Measurements from ENCODE around the gene RPL18. TPM values are rescaled to one million over a fixed set of nuclear protein-coding genes. Genes with fewer than 3 reads are reported as not detected.

RPL18 gene
- total RNA-seq, 1 donor from 2014 or later = 2,225 TPM

GRCh38 chr19:48569814-48570213, 49.2 kb downstream of the RPL18 start:
- Histone ChIP-seq H3K9ac (ENCODE audit: low read depth in 1 of 3, low read length in 3 of 3) (no peak overlapping the region), H3K27ac (ENCODE audit: low read depth, low read length) (peak overlapping the region; percentile 55), H3K4me3 (ENCODE audit: low read length in 3 of 3) (no peak overlapping the region), H3K4me1 (ENCODE audit: control insufficient read depth in 3 of 3, insufficient read depth in 3 of 3, low read length in 3 of 3) (peaks cover 10 to 14% (median 13%) of the 10 kb centered on the region in 3 donors), H3K27me3 (ENCODE audit: control insufficient read depth in 3 of 3, insufficient read depth in 3 of 3, low read length in 3 of 3) (no peaks in the 10 kb centered on the region), H3K9me3 (ENCODE audit: control insufficient read depth in 3 of 3, low read length in 3 of 3) (no peaks in the 10 kb centered on the region), H3K36me3 (ENCODE audit: control insufficient read depth in 3 of 3, insufficient read depth in 3 of 3, low read length in 3 of 3) (no peaks in the 10 kb centered on the region)

GRCh38 chr19:48568345-48568886, 50.6 kb downstream of the RPL18 start:
- peak overlapping the region; percentile 40 to 56 (median 51) for H3K9ac ChIP-seq (ENCODE audit: low read depth in 1 of 3, low read length in 3 of 3)

More at GRCh38 chr19:48568345-48568886, 50.6 kb downstream of the RPL18 start:
- Histone ChIP-seq H3K4me3 (ENCODE audit: low read length in 3 of 3) (peak overlapping the region in 2 of 3 donors; percentile 48 to 49), H3K27me3 (ENCODE audit: control insufficient read depth in 3 of 3, insufficient read depth in 3 of 3, low read length in 3 of 3) (no peaks in the 10 kb centered on the region), H3K27ac (ENCODE audit: low read depth, low read length) (peak overlapping the region; percentile 86), H3K36me3 (ENCODE audit: control insufficient read depth in 3 of 3, insufficient read depth in 3 of 3, low read length in 3 of 3) (no peaks in the 10 kb centered on the region), H3K4me1 (ENCODE audit: control insufficient read depth in 3 of 3, insufficient read depth in 3 of 3, low read length in 3 of 3) (peaks cover 10 to 15% (median 13%) of the 10 kb centered on the region in 3 donors), H3K9me3 (ENCODE audit: control insufficient read depth in 3 of 3, low read length in 3 of 3) (no peaks in the 10 kb centered on the region)

Other genes with a start within 250 kb of the RPL18 start
- gene KDELR1, start 227.6 kb downstream of the RPL18 start, total RNA-seq = 47.5 TPM
- gene GRIN2D, start 225.5 kb downstream of the RPL18 start, total RNA-seq = under 0.01 TPM
- 8.4 TPM for gene GRWD1, start 173.2 kb downstream of the RPL18 start, total RNA-seq
- 1.0 TPM for gene KCNJ14, start 163.6 kb downstream of the RPL18 start, total RNA-seq
- 33.4 TPM for gene CYTH2, start 149.8 kb downstream of the RPL18 start, total RNA-seq
- gene LMTK3, start 107.3 kb downstream of the RPL18 start, total RNA-seq = not detected
- gene SULT2B1, start 67.0 kb downstream of the RPL18 start, total RNA-seq = not detected
- gene SPACA4, start 12.4 kb downstream of the RPL18 start, total RNA-seq = not detected
- 1.6 TPM for gene FAM83E, start 4.1 kb downstream of the RPL18 start, total RNA-seq
- 2.1 TPM for gene SPHK2, start 328 bp upstream of the RPL18 start, total RNA-seq
- 6.8 TPM for gene DBP, start 18.2 kb upstream of the RPL18 start, total RNA-seq
- gene CA11, start 27.0 kb upstream of the RPL18 start, total RNA-seq = 3.7 TPM
- under 0.01 TPM for gene NTN5, start 53.8 kb upstream of the RPL18 start, total RNA-seq
- gene FUT2, start 76.8 kb upstream of the RPL18 start, total RNA-seq = not detected
- 5.2 TPM for gene MAMSTR, start 100.5 kb upstream of the RPL18 start, total RNA-seq
- 23.5 TPM for gene RASIP1, start 121.4 kb upstream of the RPL18 start, total RNA-seq
- gene IZUMO1, start 127.7 kb upstream of the RPL18 start, total RNA-seq = 0.52 TPM
- gene FUT1, start 133.5 kb upstream of the RPL18 start, total RNA-seq = 1.0 TPM
- not detected for gene FGF21, start 136.3 kb upstream of the RPL18 start, total RNA-seq
- 13.6 TPM for gene BCAT2, start 191.9 kb upstream of the RPL18 start, total RNA-seq
- gene HSD17B14, start 217.3 kb upstream of the RPL18 start, total RNA-seq = 0.52 TPM
- 14.1 TPM for gene PLEKHA4, start 249.4 kb upstream of the RPL18 start, total RNA-seq

Data from skeletal muscle tissue (tissue), 4 donors.